GM12875 (cell line): Measurements from ENCODE around the gene BIN1.

ENCODE experiments used
- H3K4me3 ChIP-seq: one replicate; pipeline ENCODE4 v1.5.1; 2011; ENCODE audit warnings: low read depth, low read length, control low read depth
- TF ChIP-seq, protein P1 (sequence below): IDR thresholded peaks from 2 replicates; pipeline ENCODE4 v1.5.1; 2011; ENCODE audit warnings: low read depth, mild to moderate bottlenecking, control low read depth, inconsistent platforms, low read length, moderate library complexity, borderline replicate concordance; ENCODE audit not compliant: insufficient read depth

BIN1 gene

DNA sequence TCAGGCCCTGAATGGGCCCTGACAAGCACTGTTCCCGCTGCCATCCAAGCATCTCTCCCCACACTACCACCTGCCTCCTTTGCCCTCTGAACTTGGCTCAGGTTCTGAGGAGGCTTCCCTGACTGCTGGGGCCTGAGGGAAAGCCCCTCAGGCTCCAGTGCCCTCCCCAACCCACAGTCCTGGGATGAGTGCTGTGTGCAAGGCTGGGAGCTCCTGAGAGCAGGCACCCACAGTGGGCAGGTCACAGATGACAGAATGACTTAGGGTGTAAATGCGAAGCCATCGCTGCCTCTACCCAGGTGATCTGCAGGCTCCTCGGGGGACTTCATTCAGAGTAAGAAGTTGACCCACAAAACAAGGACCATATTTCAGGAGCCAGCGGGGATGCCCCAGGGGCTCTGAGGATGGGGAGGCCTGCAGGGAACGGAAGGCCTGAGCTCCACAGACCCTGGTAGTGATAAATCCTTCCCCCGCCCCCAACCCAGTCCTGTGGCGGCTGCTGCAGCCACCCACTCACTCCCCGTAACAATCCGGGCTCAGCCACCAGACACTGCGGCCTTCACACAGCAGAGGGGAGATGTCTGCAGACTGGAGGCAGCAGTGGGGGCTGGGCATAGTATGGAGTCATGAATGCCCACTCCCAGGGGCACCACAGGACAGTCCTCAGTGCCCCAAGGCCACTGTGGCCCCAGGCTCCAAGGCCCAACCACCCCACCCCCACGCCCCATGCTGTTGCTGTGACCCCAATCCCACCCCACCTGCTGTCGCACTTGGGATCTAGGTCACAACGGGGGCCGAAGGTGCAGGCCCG is 8.9 kb downstream of the BIN1 start:
- no peak overlapping the region for H3K4me3 ChIP-seq
- TF ChIP-seq, protein P1, sequence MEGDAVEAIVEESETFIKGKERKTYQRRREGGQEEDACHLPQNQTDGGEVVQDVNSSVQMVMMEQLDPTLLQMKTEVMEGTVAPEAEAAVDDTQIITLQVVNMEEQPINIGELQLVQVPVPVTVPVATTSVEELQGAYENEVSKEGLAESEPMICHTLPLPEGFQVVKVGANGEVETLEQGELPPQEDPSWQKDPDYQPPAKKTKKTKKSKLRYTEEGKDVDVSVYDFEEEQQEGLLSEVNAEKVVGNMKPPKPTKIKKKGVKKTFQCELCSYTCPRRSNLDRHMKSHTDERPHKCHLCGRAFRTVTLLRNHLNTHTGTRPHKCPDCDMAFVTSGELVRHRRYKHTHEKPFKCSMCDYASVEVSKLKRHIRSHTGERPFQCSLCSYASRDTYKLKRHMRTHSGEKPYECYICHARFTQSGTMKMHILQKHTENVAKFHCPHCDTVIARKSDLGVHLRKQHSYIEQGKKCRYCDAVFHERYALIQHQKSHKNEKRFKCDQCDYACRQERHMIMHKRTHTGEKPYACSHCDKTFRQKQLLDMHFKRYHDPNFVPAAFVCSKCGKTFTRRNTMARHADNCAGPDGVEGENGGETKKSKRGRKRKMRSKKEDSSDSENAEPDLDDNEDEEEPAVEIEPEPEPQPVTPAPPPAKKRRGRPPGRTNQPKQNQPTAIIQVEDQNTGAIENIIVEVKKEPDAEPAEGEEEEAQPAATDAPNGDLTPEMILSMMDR: no peak

DNA sequence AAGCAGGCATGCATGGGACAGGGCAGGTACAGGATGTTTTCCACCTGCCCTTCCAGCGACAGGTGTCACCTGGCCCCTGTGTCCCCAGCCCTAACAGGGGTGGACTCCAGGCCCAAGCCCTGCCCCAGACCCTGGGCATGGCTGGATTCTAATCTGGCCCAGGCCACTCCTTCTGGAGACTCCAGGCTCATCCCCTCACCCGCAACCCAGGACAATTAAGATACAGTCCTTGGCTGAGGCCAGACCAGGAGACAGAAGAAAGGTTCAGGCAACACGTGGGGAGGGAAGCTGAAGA is 9.5 kb downstream of the BIN1 start:
- H3K4me3 ChIP-seq: no peak overlapping the region
- TF ChIP-seq, protein P1: no peak

DNA sequence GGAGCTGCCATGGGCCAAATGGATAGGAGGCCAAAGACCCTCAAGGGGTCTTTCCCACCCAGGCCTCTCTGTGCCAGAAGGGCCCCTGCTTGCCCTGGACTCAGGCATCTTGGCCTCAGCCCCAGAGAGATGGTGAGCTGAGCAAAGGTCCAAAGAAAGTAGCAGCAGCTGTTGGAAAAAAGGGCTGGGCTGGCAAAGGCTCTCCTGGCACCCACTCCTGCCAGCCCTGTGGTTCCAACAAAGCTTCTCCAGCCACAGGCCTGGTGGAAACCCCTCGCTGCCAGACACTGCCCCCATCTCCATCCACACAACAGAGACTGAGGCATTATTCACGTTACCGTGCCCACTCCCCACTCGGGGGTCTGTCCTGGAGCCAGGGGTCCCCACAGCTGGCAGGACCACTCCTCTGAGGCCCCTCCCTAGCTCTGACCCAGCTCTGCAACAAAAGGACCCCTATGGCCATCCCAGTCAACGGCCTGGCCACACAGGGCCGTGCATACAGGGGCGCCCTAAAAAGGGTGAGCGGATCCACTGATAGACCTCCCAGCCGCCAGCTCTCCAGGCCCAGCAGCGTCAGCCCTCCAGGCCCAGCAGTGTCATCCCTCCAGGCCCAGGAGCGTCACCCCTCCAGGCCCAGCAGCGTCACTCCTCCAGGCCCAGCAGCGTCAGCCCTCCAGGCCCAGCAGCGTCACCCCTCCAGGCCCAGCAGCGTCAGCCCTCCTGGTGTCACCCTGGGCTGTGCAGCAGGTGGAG is 10.1 kb downstream of the BIN1 start:
- H3K4me3 ChIP-seq: no peak overlapping the region
- TF ChIP-seq, protein P1: no peak

DNA sequence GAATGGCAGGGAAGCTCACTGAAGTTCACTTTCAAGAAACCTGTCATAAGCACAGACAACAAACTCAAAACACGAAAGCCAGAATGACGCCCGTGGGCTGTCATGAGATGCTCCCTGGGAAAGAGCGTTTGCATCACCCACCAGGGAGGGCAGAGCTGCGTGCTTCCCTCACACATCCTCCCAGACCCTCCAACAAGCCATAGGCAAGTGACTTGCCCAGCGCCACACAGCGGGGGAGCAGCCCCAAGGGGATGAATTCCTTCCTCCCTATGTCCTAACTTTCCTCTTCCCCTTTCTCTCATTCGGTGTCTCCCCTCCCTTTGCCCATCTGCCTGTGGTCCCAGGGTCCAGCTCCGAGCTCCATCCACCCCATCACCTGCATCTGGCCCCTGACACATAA is 10.7 kb downstream of the BIN1 start:
- TF ChIP-seq, protein P1: no peak
- no peak overlapping the region for H3K4me3 ChIP-seq

DNA sequence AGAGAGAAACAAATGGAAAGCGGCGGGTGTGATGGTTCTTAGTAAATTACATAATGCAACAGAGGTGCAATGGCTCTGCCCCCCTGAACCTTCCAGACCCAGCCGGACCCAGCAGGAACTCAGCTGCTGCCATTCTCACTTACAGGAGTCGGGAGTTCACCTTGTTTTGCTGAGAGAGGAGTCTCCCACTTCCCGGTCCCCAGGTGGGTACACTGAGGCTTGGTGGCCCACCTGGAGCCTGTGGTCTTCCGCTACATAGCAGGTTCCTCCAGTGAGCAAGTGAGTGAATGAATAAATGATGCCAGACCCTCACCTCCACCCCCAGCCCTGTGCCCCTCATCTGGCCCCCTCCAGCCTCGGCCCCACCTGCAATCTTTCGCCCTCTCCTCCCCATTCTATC is 11.2 kb downstream of the BIN1 start:
- no peak overlapping the region for H3K4me3 ChIP-seq

DNA sequence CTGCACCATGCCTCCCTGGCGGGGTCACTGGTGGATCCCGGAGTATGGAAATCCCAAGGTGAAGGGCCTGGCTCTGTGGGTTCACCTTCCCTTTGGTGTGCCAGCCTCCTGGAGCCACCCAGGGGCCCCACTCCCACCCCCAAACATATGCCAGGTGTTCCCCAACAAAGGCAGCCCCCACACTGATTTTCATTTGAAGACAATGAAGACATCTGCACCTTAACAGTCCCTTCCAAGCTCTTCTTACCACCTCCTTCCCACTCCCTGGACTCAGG is 11.7 kb downstream of the BIN1 start:
- TF ChIP-seq, protein P1: no peak
- no peak overlapping the region for H3K4me3 ChIP-seq

More for the DNA sequence above, 11.2 kb downstream of the BIN1 start:
- TF ChIP-seq, protein P1: no peak

DNA sequence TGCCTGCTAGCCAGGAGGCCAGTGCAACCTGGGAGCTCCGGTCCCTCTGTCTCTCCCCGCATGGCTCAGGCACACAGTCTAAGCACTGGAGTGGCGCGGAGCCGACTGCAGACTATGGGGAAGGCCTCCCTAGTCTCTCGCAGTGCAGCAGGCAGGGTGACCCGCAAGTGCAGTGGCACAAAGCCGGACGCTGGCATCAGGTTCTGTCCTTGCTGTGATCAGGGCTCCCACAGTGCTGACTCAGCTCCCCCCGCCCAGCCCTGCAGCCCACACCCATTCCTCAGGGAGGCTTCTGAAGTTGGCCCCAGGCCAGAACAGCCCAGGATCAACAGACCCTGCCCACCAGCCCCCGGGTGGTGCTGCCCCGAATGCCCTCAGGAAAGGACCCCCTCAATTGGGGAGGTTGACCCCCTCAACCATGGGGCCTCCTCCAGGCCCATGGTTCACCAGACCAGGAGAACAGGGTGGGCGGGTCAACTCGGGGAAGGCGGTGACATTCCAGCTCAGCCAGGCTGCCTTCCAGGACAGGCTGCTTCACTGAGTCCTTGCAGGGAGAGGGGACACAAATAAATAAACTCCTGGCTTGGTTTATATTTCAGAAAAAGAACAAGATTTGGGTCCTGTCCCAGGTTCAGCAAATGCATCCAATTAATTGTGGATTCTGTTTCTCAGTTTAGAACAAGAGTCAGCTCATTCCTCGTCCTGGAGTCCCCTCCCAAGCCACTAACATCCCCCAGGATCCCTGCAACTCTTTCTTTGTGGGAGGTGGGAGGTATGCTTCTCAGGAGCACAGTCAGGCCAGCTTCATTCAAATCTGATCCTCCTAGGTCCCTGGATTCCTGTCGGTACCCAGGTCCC is 12.2 kb downstream of the BIN1 start:
- TF ChIP-seq, protein P1: no peak
- H3K4me3 ChIP-seq: no peak overlapping the region
